PFSK-1 (cell line): ENCODE measurements around the gene CYP26B1.

Experiments
- POLR2AphosphoS5 ChIP-seq: IDR thresholded peaks from 2 replicates; pipeline ENCODE4 v1.6.1; 2012; ENCODE audit warnings: low read depth, mild to moderate bottlenecking, control low read depth, low read length, moderate library complexity
- REST ChIP-seq, 2 experiments: IDR thresholded peaks; 2 replicates each; pipeline versions ENCODE4 v1.6.1 to v1.8.0; 2011 to 2012; ENCODE audit warnings: low read depth in 2 of 2, low read length in 2 of 2, control low read depth in 1 of 2, inconsistent platforms in 1 of 2, mild to moderate bottlenecking in 1 of 2, moderate library complexity in 1 of 2; ENCODE audit not compliant: insufficient read depth in 1 of 2
- TAF1 ChIP-seq: IDR thresholded peaks from 2 replicates; pipeline ENCODE4 v1.6.1; 2012; ENCODE audit warnings: low read length, control low read depth, borderline replicate concordance; ENCODE audit not compliant: insufficient read depth

DNA sequence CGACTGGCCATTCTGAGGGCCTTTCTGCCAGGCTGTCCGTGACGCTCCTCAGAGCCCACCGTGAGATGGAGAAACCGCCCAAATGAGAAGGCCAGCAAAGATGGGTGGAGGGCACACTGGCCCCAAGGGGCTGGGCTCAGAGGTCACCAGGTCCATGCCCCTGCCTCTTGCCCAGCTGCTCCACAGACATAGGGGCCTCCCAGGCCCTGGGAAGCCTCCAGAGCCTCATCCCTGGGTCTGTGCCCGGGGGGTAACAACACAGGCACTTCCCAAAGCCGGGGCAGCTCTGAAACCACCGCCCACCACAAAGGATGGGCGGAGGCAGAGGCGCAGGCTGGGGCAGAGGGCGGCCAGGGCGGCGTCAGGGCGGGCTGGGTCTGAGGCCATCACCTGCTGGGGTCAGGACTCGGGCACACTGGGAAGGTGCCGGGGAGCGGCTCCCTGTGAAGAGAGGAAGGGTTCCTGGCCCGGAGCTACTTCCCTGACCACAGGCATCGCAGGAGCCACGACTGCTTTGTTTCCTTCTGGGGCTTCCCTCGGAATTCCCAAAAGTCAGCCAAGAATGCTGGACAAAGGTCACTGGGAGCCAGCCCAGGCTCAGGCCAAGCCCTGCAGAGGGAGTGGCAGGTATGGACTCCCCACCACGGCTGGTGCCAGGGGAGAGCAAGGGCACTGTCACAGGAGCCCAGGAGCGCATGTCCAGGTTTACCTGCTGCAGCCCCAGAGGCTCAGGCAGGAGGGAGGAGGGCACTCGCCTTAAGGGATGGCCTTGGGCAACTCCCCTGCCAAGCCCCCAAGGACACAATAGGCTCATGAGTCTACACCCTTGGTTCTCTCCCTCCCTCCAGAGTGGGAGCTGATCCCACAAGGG, 9.4 kb downstream of the CYP26B1 start:
- TF ChIP-seq TAF1 (no peak), REST (IDR thresholded peaks at IDR 0.05; ENCODE audit: insufficient read depth in 1 of 2, low read depth in 2 of 2, low read length in 2 of 2) (no peak), POLR2AphosphoS5 (no peak)
